Mesenteric fat pad (tissue), 1 donor: Measurements from ENCODE around the gene SUSD1. TPM values are rescaled to one million over a fixed set of nuclear protein-coding genes. Genes with fewer than 3 reads are reported as not detected.

Source experiments
- DNase-seq: peaks from one replicate; pipeline ENCODE4 v3.0.0-alpha.2; 2020; ENCODE audit warnings: low spot score
- total RNA-seq: library from RNA; stranded (reverse); fragmentation: NEBNext Ultra II Directional; extraction: Animal tissue kit (Norgen Biotek cat#: 25700); gene quantifications from one replicate; pipeline ENCODE4 v1.2.1, GENCODE V29; 2021
- donor health status: DM: yes; HTN: yes; CAD: no.

Gene SUSD1
- total RNA-seq, 1 donor from 2014 or later = 18.9 TPM

DNA sequence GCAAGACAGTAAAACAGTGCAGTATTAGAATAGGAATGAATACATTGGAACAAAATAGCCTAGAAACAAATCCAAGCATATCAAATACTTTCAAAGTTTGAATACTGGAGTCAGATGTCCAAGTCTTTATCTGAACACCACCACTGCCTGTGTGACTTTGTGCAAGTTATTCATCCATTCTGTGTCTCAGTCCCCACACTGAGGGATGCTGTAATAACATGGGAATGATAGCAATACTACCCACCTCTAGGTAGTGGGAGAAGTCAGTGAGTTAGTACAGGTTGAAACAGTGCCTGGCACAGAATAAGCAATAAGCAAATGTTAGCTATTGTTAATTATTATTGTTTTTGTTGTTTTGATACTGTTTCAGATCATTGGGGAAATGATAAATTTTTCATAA, 130.9 kb downstream of the SUSD1 start:
- no peak for DNase-seq

DNA sequence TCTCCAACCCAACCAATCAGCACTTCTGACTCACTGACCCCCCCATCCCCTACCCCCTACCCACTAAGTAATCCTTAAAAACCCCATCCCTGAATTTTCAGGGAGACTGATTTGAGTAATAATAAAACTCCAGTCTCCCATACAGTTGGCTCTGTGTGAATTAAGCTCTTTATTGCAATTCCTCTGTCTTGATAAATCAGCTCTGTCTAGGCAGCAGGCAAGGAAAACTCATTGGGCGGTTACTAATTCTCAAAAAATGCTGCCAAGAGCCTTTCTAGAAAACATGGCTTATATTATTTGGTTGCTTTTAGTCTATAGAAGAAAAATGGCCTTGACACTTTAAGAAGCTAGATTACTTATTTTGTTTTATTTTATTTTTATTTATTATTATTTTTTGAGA, 131.7 kb downstream of the SUSD1 start:
- no peak for DNase-seq

GRCh38 chr9:112042769-112043168, 132.3 kb downstream of the SUSD1 start:
- no peak for DNase-seq

- no peak for DNase-seq
Measured at GRCh38 chr9:112042244-112042638, 132.9 kb downstream of the SUSD1 start.

DNA sequence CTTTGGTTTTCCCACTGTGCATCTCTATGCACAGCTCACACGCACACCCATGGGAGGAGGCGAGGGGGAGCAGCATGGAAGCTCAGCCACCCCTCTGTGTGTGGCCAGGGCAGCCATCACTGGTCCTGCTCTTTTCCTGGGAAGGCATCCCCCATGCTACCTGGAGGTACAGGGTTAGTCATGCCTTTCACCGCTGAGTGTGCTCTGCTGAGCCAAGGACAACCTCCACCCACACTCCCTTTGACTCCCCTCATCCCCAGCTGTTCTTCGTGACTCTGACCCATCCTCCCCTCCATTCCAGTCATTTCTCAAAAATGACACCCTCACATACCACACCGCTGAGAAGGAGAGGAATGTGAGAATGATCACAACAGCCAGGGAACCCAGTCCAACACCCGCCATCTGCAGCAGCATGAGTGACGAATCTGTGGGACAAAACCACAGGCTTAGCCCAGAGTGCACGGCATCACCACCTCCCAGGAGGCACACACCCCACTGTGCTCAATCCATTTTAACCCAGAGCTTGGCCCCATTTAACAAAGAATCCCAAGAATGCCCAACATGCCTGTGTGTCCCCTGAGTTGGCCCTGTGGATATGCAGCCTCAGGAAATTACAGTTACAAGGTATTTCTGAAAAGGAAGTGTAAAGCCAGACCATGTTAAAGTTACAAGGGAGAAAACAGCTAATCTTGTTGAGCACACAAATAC, 133.4 kb downstream of the SUSD1 start:
- DNase-seq = no peak

- no peak for DNase-seq
Measured at GRCh38 chr9:112041199-112041535, 133.9 kb downstream of the SUSD1 start.

DNA sequence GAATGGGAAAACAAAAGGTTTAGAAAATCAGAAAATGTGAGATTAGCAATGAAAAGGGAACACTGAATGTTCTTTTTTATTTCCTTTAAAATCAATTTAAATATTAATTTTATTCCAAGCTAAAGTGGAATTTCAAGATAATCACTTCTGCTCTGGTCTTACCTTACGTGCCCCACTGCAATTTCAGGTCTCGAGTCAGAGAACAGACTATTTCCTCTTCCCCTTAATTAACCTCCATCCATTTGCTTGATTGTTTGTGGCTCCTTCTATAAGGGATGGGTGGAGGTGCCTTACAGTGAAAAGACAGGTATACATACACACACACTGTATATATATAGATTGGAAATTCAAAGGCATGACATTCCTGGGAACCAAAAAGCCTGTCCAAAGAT, 137.1 kb downstream of the SUSD1 start:
- DNase-seq = no peak

- DNase-seq = no peak
Measured at GRCh38 chr9:112037281-112038016, 137.6 kb downstream of the SUSD1 start.

GRCh38 chr9:112035166-112035826, 139.8 kb downstream of the SUSD1 start:
- DNase-seq = no peak

- DNase-seq = no peak
Measured at GRCh38 chr9:112034216-112034611, 140.9 kb downstream of the SUSD1 start.

- DNase-seq = no peak
Measured at GRCh38 chr9:112033237-112034215, 141.6 kb downstream of the SUSD1 start.

DNA sequence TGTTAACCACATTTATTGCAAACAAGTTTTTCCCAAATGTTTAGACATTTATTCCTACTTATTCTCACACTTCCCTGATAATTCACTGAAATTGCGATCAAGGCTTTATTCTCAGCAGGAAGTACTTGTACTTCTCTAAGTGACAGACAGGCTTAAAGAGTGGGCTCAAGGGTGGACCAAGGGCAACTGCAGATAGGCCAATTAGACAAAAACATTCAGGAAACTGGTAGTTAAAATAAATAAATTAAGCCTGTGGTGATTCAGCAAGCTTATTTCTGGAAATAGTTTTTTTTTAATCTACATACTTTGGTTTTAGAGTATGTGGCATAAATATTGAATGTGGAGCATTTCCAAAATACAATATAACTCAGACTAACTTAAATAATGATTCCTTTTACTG, 142.4 kb downstream of the SUSD1 start:
- DNase-seq = no peak

- no peak for DNase-seq
Measured at GRCh38 chr9:112032009-112032408, 143.1 kb downstream of the SUSD1 start.

DNA sequence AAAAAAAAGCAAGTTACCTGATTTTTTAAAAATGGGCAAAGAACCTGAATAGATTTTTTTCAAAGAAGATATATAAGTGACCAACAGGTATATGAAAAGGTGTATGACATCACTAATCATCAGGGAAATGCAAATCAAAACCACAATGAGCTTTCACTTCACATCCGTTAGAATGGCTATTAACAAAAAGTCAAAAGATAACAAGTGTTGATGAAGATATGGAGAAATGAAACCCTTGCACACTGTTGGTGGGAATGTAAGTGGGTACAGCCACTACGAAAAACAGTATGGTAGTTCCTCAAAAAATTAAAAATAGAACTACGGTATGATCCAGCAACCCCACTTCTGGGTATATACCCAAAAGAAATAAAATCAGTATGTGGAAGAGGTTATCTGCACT, 143.7 kb downstream of the SUSD1 start:
- DNase-seq = no peak

DNA sequence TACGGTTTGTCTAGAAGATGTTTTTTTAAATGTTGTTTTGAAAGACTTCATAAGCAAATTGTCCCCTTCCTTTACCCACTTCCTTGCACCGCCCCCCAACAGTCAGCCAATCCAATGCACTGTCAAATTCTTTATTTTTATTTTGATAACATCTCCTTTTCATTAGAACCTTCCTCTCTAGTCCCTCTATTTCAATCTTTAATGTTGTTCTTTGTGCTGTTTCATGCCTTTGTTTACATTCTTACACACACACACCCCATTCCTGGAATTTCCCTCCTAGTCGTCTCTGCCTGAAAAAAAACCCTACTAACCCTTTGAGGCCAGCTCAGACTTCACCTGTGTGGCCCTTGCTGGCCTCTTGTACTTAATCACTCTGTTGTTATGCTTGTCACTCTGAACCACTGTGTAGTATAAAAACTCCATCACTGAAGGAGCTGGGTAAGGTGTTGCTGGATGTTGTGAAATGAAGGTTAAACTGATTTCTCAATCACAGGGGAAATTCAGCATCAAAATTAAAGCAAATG, 145.1 kb downstream of the SUSD1 start:
- no peak for DNase-seq

- DNase-seq = no peak
Measured at GRCh38 chr9:112028242-112029221, 146.6 kb downstream of the SUSD1 start.

DNA sequence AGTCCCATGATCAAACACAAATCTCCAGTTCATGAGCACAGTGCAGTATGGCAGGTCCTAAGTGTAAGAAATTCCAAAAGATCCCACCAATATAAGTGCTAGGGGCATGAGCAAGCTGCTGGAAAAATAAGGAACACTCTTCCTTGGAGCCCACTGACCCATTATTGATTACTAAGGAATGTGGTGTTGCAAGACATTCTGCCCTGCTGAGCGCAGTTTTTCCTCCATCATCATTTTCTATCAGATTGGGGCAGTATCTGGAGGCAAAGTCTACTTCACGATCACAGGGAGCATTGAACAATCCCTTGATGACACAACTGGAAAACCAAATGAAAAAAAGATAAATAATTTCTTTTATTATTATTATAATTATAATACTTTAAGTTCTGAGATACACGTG, 149.2 kb downstream of the SUSD1 start:
- no peak for DNase-seq

GRCh38 chr9:112021742-112022141, 153.4 kb downstream of the SUSD1 start:
- no peak for DNase-seq

DNA sequence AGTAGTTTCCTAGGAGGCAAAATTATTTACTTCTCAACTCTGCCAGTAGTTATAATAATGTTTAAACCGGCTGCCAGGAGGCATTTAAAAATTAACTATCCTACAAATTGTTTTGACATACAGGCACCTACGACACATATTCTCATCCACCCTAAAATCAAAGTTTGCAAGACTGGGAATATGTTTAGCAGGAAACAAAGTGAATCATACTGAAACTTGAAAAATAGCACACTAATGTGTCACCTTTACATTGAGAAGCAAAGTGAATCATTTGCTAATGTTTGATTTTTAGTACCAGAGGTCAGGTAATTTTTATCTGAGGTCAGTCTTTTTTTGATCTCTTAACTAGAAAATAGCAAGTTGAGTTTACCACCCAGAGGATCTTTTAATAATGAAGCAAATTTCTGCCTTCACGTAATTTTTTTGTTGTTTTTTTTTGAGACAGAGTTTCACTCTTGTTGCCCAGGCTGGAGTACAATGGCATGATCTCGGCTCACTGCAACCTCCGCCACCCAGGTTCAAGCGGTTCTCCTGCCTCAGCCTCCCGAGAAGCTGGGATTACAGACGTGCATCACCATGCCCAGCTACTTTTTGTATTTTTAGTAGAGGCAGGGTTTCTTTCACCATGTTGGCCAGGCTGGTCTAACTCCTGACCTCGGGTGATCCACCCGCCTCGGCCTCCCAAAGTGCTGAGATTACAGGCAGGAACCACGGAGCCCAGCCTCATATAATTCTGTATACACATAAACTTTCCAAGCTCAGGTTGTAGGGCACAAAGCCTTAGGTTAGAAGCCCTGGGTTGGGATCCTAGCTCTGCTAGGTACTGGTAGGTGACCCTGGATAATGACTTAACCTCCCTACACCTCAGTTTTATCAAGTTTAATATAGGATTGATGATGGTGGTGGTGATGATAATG, 154.2 kb downstream of the SUSD1 start:
- no peak for DNase-seq
